Activated CD4-positive, alpha-beta memory T cell treated with anti-CD3 and anti-CD28 coated beads, Interleukin-2, amount 10 ng/mL, durations not matched to agents 7 days and 5 days (primary cell): ENCODE measurements around the gene TCTN1. TPM values are rescaled to one million over a fixed set of nuclear protein-coding genes. Genes with fewer than 3 reads are reported as not detected.
"Not testable (repeated sequence)": the region's sequence is repeated elsewhere in the genome, so short reads cannot be mapped to it uniquely, and the experiment has no call there.

Source experiments
- CTCF ChIA-PET: fragments of 350-600 bp; sonication (Branson Sonifier 250); formaldehyde crosslinking; loops from one replicate; lab custom pipeline; 2021; ENCODE audit warnings: antibody characterized with exemption, inconsistent platforms; lab: Charles Lee
- POLR2A ChIA-PET: fragments of 350-600 bp; sonication (Branson Sonifier 250); formaldehyde crosslinking; loops from one replicate; lab custom pipeline; 2021; ENCODE audit warnings: antibody characterized with exemption; lab: Charles Lee
- DNase-seq: peaks from one replicate; pipeline ENCODE4 v3.0.0-alpha.2; 2020
- H3K27ac Mint-ChIP-seq: one replicate; pipeline ENCODE4 v1.8.0; 2021; ENCODE audit warnings: mild to moderate bottlenecking, mixed read lengths
- H3K27me3 Mint-ChIP-seq: one replicate; pipeline ENCODE4 v1.8.0; 2021; ENCODE audit warnings: mixed read lengths
- H3K36me3 Mint-ChIP-seq: one replicate; pipeline ENCODE4 v1.8.0; 2021; ENCODE audit warnings: low read depth, mixed read lengths
- H3K4me1 Mint-ChIP-seq: one replicate; pipeline ENCODE4 v1.8.0; 2021; ENCODE audit warnings: mixed read lengths
- H3K4me3 Mint-ChIP-seq: one replicate; pipeline ENCODE4 v1.8.0; 2021; ENCODE audit warnings: mild to moderate bottlenecking, mixed read lengths
- H3K9me3 Mint-ChIP-seq: one replicate; pipeline ENCODE4 v1.8.0; 2021; ENCODE audit warnings: mixed read lengths
- total RNA-seq, 2 experiments: library from RNA; stranded (reverse); gene quantifications; one replicate each; pipeline ENCODE4 v1.2.3, GENCODE V29; 2021

Gene TCTN1
- 1 to 10 TPM; 2.6 to 3.4 TPM for total RNA-seq

GRCh38 chr12:110613771-110614684 lies at the start of gene TCTN1:
TCTN1 (plus strand) TSS chr12:110614129; CDS start chr12:110614183, 54 bp downstream.
- CTCF ChIA-PET: interaction anchor here (0.6 to 3.5 kb wide), 16 partner anchors 9 to 274 kb away, joined by 3 to 33 read pairs (median 4); partner anchors contain the start of genes ARPC3, FAM216A and GPN3
- no peaks in the 10 kb centered on the region for H3K36me3 Mint-ChIP-seq
- H3K27ac Mint-ChIP-seq: peak within 1 kb of the TSS; percentile 79
- POLR2A ChIA-PET: interaction anchor here (0.8 to 2.4 kb wide), 14 partner anchors 8 to 164 kb away, joined by 3 to 20 read pairs (median 4); partner anchors contain the start of genes ARPC3, FAM216A, GPN3 and HVCN1
- no peaks in the 10 kb centered on the region for H3K27me3 Mint-ChIP-seq
- DNase-seq: peak; percentile 98
- peaks cover 14% of the 10 kb centered on the region for H3K4me1 Mint-ChIP-seq
- peak within 1 kb of the TSS; percentile 81 for H3K4me3 Mint-ChIP-seq
- no peaks in the 10 kb centered on the region for H3K9me3 Mint-ChIP-seq

- Mint-ChIP-seq H3K4me3 (no peak overlapping the region), H3K27me3 (no peaks in the 10 kb centered on the region), H3K9me3 (peaks cover 8% of the 10 kb centered on the region), H3K36me3 (peaks cover 27% of the 10 kb centered on the region), H3K27ac (no peak overlapping the region), H3K4me1 (peaks cover 46% of the 10 kb centered on the region)
- CTCF ChIA-PET: interaction anchor here (0.9 to 6.3 kb wide), 3 partner anchors 11 to 52 kb away, joined by 3 to 56 read pairs (median 8); no protein-coding TSS in a partner anchor
- DNase-seq: no peak
- POLR2A ChIA-PET: interaction anchor here (0.7 to 5.8 kb wide), 3 partner anchors 8 to 16 kb away, joined by 3 to 43 read pairs (median 6); no protein-coding TSS in a partner anchor
These were observed 49.4 kb upstream of the TCTN1 start for GRCh38 chr12:110564471-110564991.

GRCh38 chr12:110565894-110566871 lies 47.7 kb upstream of the TCTN1 start:
- CTCF ChIA-PET: interaction anchor here (1.0 to 1.8 kb wide), 6 partner anchors 9 to 35 kb away, joined by 3 to 7 read pairs (median 5); no protein-coding TSS in a partner anchor
- H3K27ac Mint-ChIP-seq: no peak overlapping the region
- peaks cover 32% of the 10 kb centered on the region for H3K36me3 Mint-ChIP-seq
- H3K9me3 Mint-ChIP-seq: peaks cover 14% of the 10 kb centered on the region
- no peak for DNase-seq
- no peak overlapping the region for H3K4me3 Mint-ChIP-seq
- H3K4me1 Mint-ChIP-seq: peaks cover 41% of the 10 kb centered on the region
- H3K27me3 Mint-ChIP-seq: no peaks in the 10 kb centered on the region
- POLR2A ChIA-PET: interaction anchor here (1.5 to 4.7 kb wide), 4 partner anchors 9 to 64 kb away, joined by 3 to 33 read pairs (median 10); partner anchors contain the start of genes RAD9B and VPS29

GRCh38 chr12:110566993-110567392 lies 46.9 kb upstream of the TCTN1 start:
- CTCF ChIA-PET: interaction anchor here (1.0 to 1.8 kb wide), 4 partner anchors 9 to 34 kb away, joined by 3 to 7 read pairs (median 4); no protein-coding TSS in a partner anchor
- Mint-ChIP-seq H3K36me3 (peaks cover 37% of the 10 kb centered on the region), H3K9me3 (peaks cover 21% of the 10 kb centered on the region), H3K27ac (no peak overlapping the region), H3K4me3 (no peak overlapping the region), H3K27me3 (no peaks in the 10 kb centered on the region), H3K4me1 (peaks cover 38% of the 10 kb centered on the region)
- POLR2A ChIA-PET: interaction anchor here (1.5 to 4.7 kb wide), 4 partner anchors 8 to 65 kb away, joined by 3 to 33 read pairs (median 10); partner anchors contain the start of genes RAD9B and VPS29
- DNase-seq: no peak

- H3K27me3 Mint-ChIP-seq: no peaks in the 10 kb centered on the region
- no peak overlapping the region for H3K4me3 Mint-ChIP-seq
- ChIA-PET CTCF (no interaction called here), POLR2A (interaction anchor here (4.7 kb wide), 1 partner anchor 10 kb away, joined by 33 read pairs; no protein-coding TSS in a partner anchor)
- no peak overlapping the region for H3K27ac Mint-ChIP-seq
- no peak for DNase-seq
- peaks cover 51% of the 10 kb centered on the region for H3K36me3 Mint-ChIP-seq
- peaks cover 26% of the 10 kb centered on the region for H3K4me1 Mint-ChIP-seq
- H3K9me3 Mint-ChIP-seq: peaks cover 27% of the 10 kb centered on the region
These were observed 45.2 kb upstream of the TCTN1 start for GRCh38 chr12:110568752-110569151.

- DNase-seq, CTCF ChIA-PET, H3K27me3 Mint-ChIP-seq, H3K27ac Mint-ChIP-seq, H3K4me3 Mint-ChIP-seq: not testable (repeated sequence)
- Mint-ChIP-seq H3K36me3 (peaks cover 55% of the 10 kb centered on the region), H3K9me3 (peaks cover 27% of the 10 kb centered on the region), H3K4me1 (peaks cover 19% of the 10 kb centered on the region)
- POLR2A ChIA-PET: interaction anchor here (4.7 kb wide), 1 partner anchor 9 kb away, joined by 33 read pairs; no protein-coding TSS in a partner anchor
These were observed 44.1 kb upstream of the TCTN1 start for GRCh38 chr12:110569838-110570237.

GRCh38 chr12:110570798-110571197 lies 43.1 kb upstream of the TCTN1 start:
- peaks cover 55% of the 10 kb centered on the region for H3K36me3 Mint-ChIP-seq
- H3K4me1 Mint-ChIP-seq: peaks cover 26% of the 10 kb centered on the region

GRCh38 chr12:110574044-110574443 lies 39.9 kb upstream of the TCTN1 start:
- Mint-ChIP-seq H3K9me3 (peaks cover 23% of the 10 kb centered on the region), H3K4me3 (no peak overlapping the region), H3K36me3 (peaks cover 48% of the 10 kb centered on the region), H3K27me3 (no peaks in the 10 kb centered on the region), H3K4me1 (peaks cover 39% of the 10 kb centered on the region), H3K27ac (no peak overlapping the region)
- POLR2A ChIA-PET: interaction anchor here (0.9 to 3.3 kb wide), 4 partner anchors 11 to 124 kb away, joined by 3 to 15 read pairs (median 10); partner anchors contain the start of genes ARPC3 and TCTN1
- CTCF ChIA-PET: interaction anchor here (0.7 to 2.2 kb wide), 5 partner anchors 10 to 124 kb away, joined by 3 to 8 read pairs (median 4); partner anchors contain the start of genes ARPC3, FAM216A and GPN3
- no peak for DNase-seq

More at GRCh38 chr12:110570798-110571197, 43.1 kb upstream of the TCTN1 start:
- H3K9me3 Mint-ChIP-seq: peaks cover 27% of the 10 kb centered on the region
- H3K27me3 Mint-ChIP-seq, DNase-seq, CTCF ChIA-PET, POLR2A ChIA-PET, H3K4me3 Mint-ChIP-seq, H3K27ac Mint-ChIP-seq: not testable (repeated sequence)

GRCh38 chr12:110574717-110575230 lies 39.2 kb upstream of the TCTN1 start:
- peaks cover 46% of the 10 kb centered on the region for H3K4me1 Mint-ChIP-seq
- DNase-seq, H3K27ac Mint-ChIP-seq, H3K27me3 Mint-ChIP-seq, H3K4me3 Mint-ChIP-seq: not testable (repeated sequence)
- H3K36me3 Mint-ChIP-seq: peaks cover 47% of the 10 kb centered on the region
- ChIA-PET POLR2A (interaction anchor here (0.9 to 3.3 kb wide), 8 partner anchors 8 to 125 kb away, joined by 3 to 15 read pairs (median 7); partner anchors contain the start of genes ARPC3 and TCTN1), CTCF (interaction anchor here (0.7 to 2.2 kb wide), 11 partner anchors 9 to 143 kb away, joined by 3 to 13 read pairs (median 4); partner anchors contain the start of genes ARPC3, FAM216A, GPN3 and TCTN1)
- H3K9me3 Mint-ChIP-seq: peaks cover 17% of the 10 kb centered on the region

- POLR2A ChIA-PET: interaction anchor here (0.8 to 3.3 kb wide), 10 partner anchors 9 to 166 kb away, joined by 3 to 15 read pairs (median 4); partner anchors contain the start of genes ARPC3, RAD9B, TCTN1 and VPS29
- peaks cover 50% of the 10 kb centered on the region for H3K36me3 Mint-ChIP-seq
- H3K4me1 Mint-ChIP-seq: peaks cover 52% of the 10 kb centered on the region
- H3K4me3 Mint-ChIP-seq: no peak overlapping the region
- H3K9me3 Mint-ChIP-seq: peaks cover 16% of the 10 kb centered on the region
- H3K27me3 Mint-ChIP-seq: no peaks in the 10 kb centered on the region
- H3K27ac Mint-ChIP-seq: peak overlapping the region; percentile 47
- DNase-seq: no peak
- CTCF ChIA-PET: interaction anchor here (0.9 to 2.1 kb wide), 11 partner anchors 10 to 144 kb away, joined by 3 to 13 read pairs (median 4); partner anchors contain the start of genes ARPC3, FAM216A, GPN3 and TCTN1
These were observed 38.6 kb upstream of the TCTN1 start for GRCh38 chr12:110575326-110575725.

- POLR2A ChIA-PET: interaction anchor here (0.9 to 4.6 kb wide), 8 partner anchors 9 to 127 kb away, joined by 3 to 33 read pairs (median 6); partner anchors contain the start of genes ARPC3 and TCTN1
- no peak for DNase-seq
- no peak overlapping the region for H3K4me3 Mint-ChIP-seq
- H3K36me3 Mint-ChIP-seq: peaks cover 47% of the 10 kb centered on the region
- peaks cover 63% of the 10 kb centered on the region for H3K4me1 Mint-ChIP-seq
- H3K9me3 Mint-ChIP-seq: peaks cover 11% of the 10 kb centered on the region
- CTCF ChIA-PET: interaction anchor here (0.7 to 2.1 kb wide), 5 partner anchors 9 to 127 kb away, joined by 3 to 12 read pairs (median 6); partner anchors contain the start of gene ARPC3
- no peaks in the 10 kb centered on the region for H3K27me3 Mint-ChIP-seq
- H3K27ac Mint-ChIP-seq: peak overlapping the region; percentile 71
These were observed 37.4 kb upstream of the TCTN1 start for GRCh38 chr12:110576504-110576903.
